ENCODE measurements around the gene NDNF.

NDNF gene

DNA sequence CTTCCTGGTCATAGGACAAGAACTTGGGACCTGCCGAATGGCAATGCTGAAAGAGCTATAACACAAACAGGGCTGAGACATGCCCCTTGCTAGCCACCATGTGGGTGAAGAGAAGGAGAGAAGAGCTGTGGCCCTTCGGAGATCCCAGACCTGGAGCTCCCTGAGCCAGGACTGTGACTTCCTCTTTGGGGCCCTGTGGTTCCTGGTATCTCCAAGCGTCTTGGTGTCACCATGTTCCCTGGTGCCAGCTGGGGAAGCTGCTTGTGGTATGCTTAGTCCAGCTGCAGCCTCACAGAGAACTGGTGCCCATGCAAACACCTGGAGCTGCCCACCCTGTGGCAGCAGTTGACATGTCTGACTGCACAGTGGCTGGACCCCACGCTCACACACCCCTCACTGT, 68.5 kb downstream of the NDNF start:
- TF ChIP-seq, protein P1, sequence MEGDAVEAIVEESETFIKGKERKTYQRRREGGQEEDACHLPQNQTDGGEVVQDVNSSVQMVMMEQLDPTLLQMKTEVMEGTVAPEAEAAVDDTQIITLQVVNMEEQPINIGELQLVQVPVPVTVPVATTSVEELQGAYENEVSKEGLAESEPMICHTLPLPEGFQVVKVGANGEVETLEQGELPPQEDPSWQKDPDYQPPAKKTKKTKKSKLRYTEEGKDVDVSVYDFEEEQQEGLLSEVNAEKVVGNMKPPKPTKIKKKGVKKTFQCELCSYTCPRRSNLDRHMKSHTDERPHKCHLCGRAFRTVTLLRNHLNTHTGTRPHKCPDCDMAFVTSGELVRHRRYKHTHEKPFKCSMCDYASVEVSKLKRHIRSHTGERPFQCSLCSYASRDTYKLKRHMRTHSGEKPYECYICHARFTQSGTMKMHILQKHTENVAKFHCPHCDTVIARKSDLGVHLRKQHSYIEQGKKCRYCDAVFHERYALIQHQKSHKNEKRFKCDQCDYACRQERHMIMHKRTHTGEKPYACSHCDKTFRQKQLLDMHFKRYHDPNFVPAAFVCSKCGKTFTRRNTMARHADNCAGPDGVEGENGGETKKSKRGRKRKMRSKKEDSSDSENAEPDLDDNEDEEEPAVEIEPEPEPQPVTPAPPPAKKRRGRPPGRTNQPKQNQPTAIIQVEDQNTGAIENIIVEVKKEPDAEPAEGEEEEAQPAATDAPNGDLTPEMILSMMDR (IDR thresholded peaks at IDR 0.05; ENCODE audit: low read depth, low read length): no peak

DNA sequence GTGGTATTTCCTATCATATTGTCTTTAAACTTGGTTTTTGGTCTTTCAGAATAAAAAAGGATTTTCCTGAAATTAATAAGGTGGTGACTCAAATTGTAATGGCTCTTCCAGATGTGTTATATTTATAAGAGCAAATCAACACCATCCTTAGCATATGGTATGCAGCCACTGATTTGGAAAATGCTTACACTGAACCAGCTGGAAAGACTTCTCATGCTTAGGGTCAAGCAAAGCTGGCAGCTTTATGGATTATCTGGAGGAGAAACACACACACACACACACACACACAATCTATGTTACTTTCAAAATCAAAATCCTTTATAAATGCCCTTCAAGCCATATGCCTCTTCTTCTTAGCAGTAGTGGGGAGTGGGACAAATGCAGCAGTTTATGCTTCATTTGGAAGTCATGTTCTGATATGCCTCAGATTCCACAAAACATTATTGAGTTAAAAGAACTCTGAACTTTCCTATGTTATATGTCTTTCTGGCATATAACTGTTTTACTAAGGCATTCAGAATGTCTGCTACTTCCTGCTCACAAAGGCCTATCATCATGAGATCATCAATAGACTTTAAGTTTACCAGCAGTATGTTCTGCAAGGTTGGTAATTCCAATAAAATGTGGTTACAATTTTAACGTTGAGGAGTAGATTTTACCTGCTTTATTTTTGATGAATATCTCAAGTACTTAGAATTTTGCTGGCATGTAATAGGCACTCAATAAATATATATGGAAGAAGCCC, 76.9 kb downstream of the NDNF start:
- TF ChIP-seq, protein P1 (IDR thresholded peaks at IDR 0.05; ENCODE audit: low read depth, low read length): no peak
- no peak for DNase-seq (ENCODE audit: extremely low read depth, low read depth)

More for the DNA sequence above, 68.5 kb downstream of the NDNF start:
- DNase-seq (ENCODE audit: extremely low read depth, low read depth): no peak

DNA sequence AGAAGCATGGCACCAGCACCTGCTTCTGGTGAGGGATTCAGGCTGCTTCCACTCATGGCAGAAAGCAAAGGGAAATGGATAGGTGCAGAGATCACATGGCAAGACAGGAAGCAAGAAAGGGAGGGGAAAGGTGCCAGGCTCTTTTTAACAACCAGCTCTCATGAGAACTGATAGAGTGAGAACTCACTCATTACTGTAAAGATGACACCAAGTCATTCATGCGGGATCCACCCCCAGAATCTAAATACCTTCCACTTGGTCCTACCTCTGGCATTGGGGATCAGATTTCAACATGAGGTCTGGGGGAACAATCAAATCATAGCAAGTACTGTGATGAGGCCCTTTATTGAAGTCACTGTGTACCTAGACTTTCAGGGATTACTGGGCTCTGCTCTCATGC, 77.8 kb downstream of the NDNF start:
- TF ChIP-seq, protein P1 (IDR thresholded peaks at IDR 0.05; ENCODE audit: low read depth, low read length): no peak
- no peak for DNase-seq (ENCODE audit: extremely low read depth, low read depth)

DNA sequence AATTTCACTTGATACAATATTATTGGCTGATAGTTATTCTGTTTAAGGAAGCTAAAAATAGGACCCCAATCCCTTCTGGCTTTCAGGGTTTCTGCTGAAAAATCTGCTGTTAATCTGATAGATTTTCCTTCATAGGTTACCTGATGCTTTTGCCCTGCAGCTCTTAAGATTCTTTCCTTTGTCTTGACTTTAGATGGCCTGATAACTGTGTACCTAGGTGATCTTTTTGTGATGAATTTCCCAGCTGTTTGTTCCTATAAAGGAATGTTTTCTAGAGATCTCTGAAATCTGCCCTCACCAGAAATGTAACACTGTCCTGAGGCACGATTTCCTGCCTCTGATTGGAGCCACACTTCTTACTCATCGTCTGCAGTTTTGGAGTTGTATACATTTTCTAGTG, 80.5 kb downstream of the NDNF start:
- DNase-seq (ENCODE audit: extremely low read depth, low read depth): no peak
- TF ChIP-seq, protein P1 (IDR thresholded peaks at IDR 0.05; ENCODE audit: low read depth, low read length): no peak

DNA sequence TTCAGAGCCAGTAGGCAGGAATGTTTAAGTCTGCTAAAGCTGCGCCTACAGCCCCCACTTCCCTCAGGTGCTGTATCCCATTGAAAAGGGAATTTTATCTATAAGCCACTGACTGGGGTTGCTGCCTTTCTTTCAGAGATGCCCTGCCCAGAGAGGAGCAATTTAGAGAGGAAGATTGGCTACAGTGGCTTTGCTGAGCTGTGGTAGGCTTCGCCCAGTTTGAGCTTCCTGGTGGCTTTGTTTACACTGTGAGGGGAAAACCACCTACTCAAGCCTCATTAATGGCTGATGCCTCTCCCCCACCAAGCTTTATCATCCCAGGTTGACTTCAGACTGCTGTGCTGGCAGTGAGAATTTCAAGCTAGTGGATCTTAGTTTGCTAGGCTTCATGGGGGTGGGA, 82.1 kb downstream of the NDNF start:
- TF ChIP-seq, protein P1 (IDR thresholded peaks at IDR 0.05; ENCODE audit: low read depth, low read length): no peak
- no peak for DNase-seq (ENCODE audit: extremely low read depth, low read depth)

Data from AG09319 (cell line).